GM10266 (cell line): Measurements from ENCODE around the gene KLHL30.

ENCODE experiments used
- DNase-seq: peaks from one replicate; pipeline ENCODE4 v3.0.0; 2012; ENCODE audit errors: extremely low spot score
- TF ChIP-seq, protein P1 (sequence below): IDR thresholded peaks from 2 replicates; pipeline ENCODE4 v1.5.1; 2012; ENCODE audit warnings: mild to moderate bottlenecking, low read depth; ENCODE audit not compliant: control insufficient read depth, insufficient read depth; ENCODE audit errors: missing control alignments

KLHL30 gene

DNA sequence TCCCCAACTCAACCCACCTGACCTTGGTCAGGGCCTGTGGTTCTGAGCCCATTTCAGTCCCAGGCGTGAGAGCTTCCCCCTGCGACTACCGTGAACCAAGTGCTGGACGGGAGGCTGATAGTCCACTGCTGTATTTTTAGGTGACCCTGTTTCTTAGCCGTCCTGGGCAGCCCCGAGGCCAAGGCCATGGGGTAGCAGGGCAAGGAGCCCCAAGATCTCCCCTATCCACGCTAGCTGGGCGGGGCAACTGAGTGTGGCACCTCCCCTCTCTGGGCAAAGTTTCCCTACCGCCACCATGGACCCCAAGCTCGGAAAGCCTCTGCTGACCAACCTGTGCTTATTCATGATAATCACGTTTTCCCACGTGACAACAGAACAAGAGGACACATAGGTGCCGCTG is 583 bp upstream of the KLHL30 start:
- TF ChIP-seq, protein P1, sequence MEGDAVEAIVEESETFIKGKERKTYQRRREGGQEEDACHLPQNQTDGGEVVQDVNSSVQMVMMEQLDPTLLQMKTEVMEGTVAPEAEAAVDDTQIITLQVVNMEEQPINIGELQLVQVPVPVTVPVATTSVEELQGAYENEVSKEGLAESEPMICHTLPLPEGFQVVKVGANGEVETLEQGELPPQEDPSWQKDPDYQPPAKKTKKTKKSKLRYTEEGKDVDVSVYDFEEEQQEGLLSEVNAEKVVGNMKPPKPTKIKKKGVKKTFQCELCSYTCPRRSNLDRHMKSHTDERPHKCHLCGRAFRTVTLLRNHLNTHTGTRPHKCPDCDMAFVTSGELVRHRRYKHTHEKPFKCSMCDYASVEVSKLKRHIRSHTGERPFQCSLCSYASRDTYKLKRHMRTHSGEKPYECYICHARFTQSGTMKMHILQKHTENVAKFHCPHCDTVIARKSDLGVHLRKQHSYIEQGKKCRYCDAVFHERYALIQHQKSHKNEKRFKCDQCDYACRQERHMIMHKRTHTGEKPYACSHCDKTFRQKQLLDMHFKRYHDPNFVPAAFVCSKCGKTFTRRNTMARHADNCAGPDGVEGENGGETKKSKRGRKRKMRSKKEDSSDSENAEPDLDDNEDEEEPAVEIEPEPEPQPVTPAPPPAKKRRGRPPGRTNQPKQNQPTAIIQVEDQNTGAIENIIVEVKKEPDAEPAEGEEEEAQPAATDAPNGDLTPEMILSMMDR, result no peak
- DNase-seq, result no peak

- TF ChIP-seq, protein P1, result peak; percentile 75
- DNase-seq, result peak; percentile 78
These were observed 950 bp downstream of the KLHL30 start for GRCh38 chr2:238139196-238140039.

DNA sequence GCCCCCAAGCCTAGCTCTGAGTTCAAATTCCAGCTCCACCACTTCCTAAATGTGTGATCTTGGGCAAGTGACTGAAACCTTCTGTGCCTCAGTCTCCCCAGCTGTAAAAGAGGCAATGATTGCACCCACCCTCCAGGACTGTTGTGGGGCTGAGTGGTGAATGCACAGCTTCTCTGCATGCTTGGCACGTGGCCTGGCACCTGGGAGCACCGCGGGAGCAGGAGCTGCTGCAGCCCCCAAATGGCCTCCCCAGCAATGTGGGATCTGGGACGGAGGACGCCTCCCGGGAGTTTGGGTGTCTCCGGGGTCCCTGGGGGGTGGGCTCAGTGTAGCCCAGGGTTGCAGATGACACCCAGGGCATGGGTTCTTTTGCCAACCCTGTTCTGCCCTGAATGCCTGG is 1.6 kb downstream of the KLHL30 start:
- no peak for DNase-seq
- TF ChIP-seq, protein P1, result no peak

- no peak for DNase-seq
- TF ChIP-seq, protein P1, result no peak
These were observed 2.5 kb downstream of the KLHL30 start for GRCh38 chr2:238140721-238141540.

DNA sequence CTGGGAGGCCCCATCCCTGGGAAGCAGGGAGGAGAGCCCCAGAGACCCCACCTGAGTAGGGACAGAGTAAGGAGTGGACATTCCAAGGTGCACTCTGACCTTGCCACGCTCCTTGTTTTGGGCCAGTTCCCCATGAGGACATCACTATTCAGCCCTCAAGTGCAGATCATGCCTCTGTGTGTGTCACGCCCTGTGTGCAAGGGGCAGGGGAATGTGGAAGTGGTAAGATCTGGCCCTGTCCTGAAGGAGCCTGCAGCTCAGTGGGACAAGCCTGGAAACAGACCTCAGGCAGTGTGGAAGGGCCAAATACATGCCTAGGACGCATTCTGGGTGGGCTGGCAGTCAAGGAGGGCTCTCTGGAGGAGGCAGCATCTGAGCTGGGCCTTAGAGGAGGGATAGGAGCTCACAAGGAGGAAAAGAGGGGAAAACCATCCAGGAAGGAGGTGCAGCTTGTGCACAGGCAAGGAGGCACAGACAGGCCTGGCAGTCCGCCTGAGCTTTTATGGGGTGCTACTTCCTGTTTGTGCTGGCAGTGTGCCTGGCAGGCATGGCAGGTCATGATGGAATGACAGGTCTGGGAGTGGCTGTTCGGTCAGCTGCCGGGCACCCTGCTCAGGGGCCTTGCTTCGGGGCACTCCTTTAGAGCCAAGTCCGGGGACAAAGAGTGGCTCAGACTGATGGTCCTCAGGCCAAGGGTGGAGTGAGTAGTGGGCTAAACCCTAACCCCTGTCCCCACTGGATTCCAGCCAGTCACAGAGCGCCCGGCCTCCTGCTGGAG is 3.3 kb downstream of the KLHL30 start:
- DNase-seq, result no peak
- TF ChIP-seq, protein P1, result no peak

GRCh38 chr2:238142382-238143205 is 4.1 kb downstream of the KLHL30 start:
- no peak for DNase-seq
- TF ChIP-seq, protein P1, result no peak
